ENCODE data around the gene TNFSF10.

DNA sequence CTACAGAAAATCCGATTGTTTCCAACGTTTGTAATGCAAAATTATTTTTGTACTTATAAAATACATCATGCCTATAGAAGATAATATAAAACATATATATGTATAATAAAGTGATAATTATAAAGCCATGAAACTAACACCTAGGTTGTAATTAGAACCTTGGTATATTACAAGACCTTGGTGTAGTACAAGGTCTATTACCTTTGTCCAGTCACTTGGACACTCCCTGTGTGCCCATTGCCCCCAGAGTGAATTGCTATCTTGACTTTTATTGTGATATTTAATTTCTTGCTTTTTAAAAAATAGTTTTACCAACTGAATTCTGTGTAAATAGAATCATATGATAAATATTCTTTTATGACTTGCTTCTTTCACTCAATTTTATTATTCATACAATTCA is 20.7 kb upstream of the TNFSF10 start:
- TF ChIP-seq EZH2 (IDR thresholded peaks at IDR 0.05; ENCODE audit: insufficient read depth, poor library complexity, severe bottlenecking) (no peak), EZH2phosphoT487 (IDR thresholded peaks at IDR 0.05; ENCODE audit: insufficient read depth, low read depth) (no peak)

Data from GM23248 (cell line).